ENCODE results near the gene DTX4. TPM values are rescaled to one million over a fixed set of nuclear protein-coding genes. Genes with fewer than 3 reads are reported as not detected.

Gene DTX4
- total RNA-seq, 2 experiments from 2014 or later: 0.93 to 1.0 TPM

GRCh38 chr11:59214141-59214893 lies 42.4 kb downstream of the DTX4 start:
- TF ChIP-seq CTCF (IDR thresholded peaks at IDR 0.05): no peak
- Mint-ChIP-seq H3K9me3 (no peaks in the 10 kb centered on the region), H3K4me1 (ENCODE audit: low read depth) (peaks cover 13% of the 10 kb centered on the region), H3K36me3 (ENCODE audit: low read depth) (no peaks in the 10 kb centered on the region), H3K27ac (no peak overlapping the region), H3K27me3 (no peaks in the 10 kb centered on the region), H3K4me3 (no peak overlapping the region)
- CTCF ChIA-PET: no interaction called here
- intact Hi-C loops (cut with DNase I, micrococcal nuclease): no loop called here
- Histone ChIP-seq H3K4me1 (ENCODE audit: insufficient read depth, low read length) (peaks cover 9% of the 10 kb centered on the region), H3K27me3 (ENCODE audit: control insufficient read depth in 1 of 2, insufficient read depth in 2 of 2, low read length in 2 of 2) (no peaks in the 10 kb centered on the region), H3K4me3 (ENCODE audit: low read length) (no peak overlapping the region), H3K27ac (ENCODE audit: low read depth in 1 of 2, low read length in 2 of 2) (no peak overlapping the region), H3K9me3 (ENCODE audit: control insufficient read depth in 1 of 2, insufficient read depth in 1 of 2, low read length in 2 of 2) (no peaks in the 10 kb centered on the region), H3K36me3 (ENCODE audit: insufficient read depth, low read length) (no peaks in the 10 kb centered on the region)
- POLR2A ChIA-PET: no interaction called here
- DNase-seq: no peak
- no peak for ATAC-seq (ENCODE audit: poor library complexity)

- Mint-ChIP-seq H3K27ac (no peak overlapping the region), H3K36me3 (ENCODE audit: low read depth) (no peaks in the 10 kb centered on the region), H3K4me1 (ENCODE audit: low read depth) (peaks cover 13% of the 10 kb centered on the region), H3K27me3 (no peaks in the 10 kb centered on the region), H3K4me3 (peak overlapping the region; percentile 42), H3K9me3 (no peaks in the 10 kb centered on the region)
- Histone ChIP-seq H3K27me3 (ENCODE audit: control insufficient read depth in 1 of 2, insufficient read depth in 2 of 2, low read length in 2 of 2) (no peaks in the 10 kb centered on the region), H3K27ac (ENCODE audit: low read depth in 1 of 2, low read length in 2 of 2) (no peak overlapping the region), H3K4me3 (ENCODE audit: low read length) (no peak overlapping the region), H3K9me3 (ENCODE audit: control insufficient read depth in 1 of 2, insufficient read depth in 1 of 2, low read length in 2 of 2) (no peaks in the 10 kb centered on the region), H3K4me1 (ENCODE audit: insufficient read depth, low read length) (peaks cover 9% of the 10 kb centered on the region), H3K36me3 (ENCODE audit: insufficient read depth, low read length) (no peaks in the 10 kb centered on the region)
- ATAC-seq (ENCODE audit: poor library complexity): no peak
- DNase-seq: peak in 4 of 14 experiments; percentile 6 to 69 (median 52)
- TF ChIP-seq CTCF (IDR thresholded peaks at IDR 0.05): no peak
- CTCF ChIA-PET: no interaction called here
- POLR2A ChIA-PET: no interaction called here
- intact Hi-C loops (cut with DNase I, micrococcal nuclease): no loop called here
Measured at GRCh38 chr11:59216641-59217564, 45.0 kb downstream of the DTX4 start.

- H3K9me3 ChIP-seq (ENCODE audit: control insufficient read depth in 1 of 2, insufficient read depth in 1 of 2, low read length in 2 of 2): no peaks in the 10 kb centered on the region
- no peak for TF ChIP-seq CTCF (IDR thresholded peaks at IDR 0.05)
- ChIA-PET POLR2A (no interaction called here), CTCF (no interaction called here)
- Mint-ChIP-seq H3K4me1 (ENCODE audit: low read depth) (peaks cover 13% of the 10 kb centered on the region), H3K36me3 (ENCODE audit: low read depth) (no peaks in the 10 kb centered on the region), H3K27me3 (no peaks in the 10 kb centered on the region), H3K27ac (no peak overlapping the region), H3K9me3 (no peaks in the 10 kb centered on the region), H3K4me3 (no peak overlapping the region)
- H3K4me3 ChIP-seq (ENCODE audit: low read length): no peak overlapping the region
- no peaks in the 10 kb centered on the region for H3K27me3 ChIP-seq (ENCODE audit: control insufficient read depth in 1 of 2, insufficient read depth in 2 of 2, low read length in 2 of 2)
- no peak overlapping the region for H3K27ac ChIP-seq (ENCODE audit: low read depth in 1 of 2, low read length in 2 of 2)
- ATAC-seq (ENCODE audit: poor library complexity): no peak
- DNase-seq: no peak
- intact Hi-C loops (cut with DNase I, micrococcal nuclease): no loop called here
- peaks cover 9% of the 10 kb centered on the region for H3K4me1 ChIP-seq (ENCODE audit: insufficient read depth, low read length)
- no peaks in the 10 kb centered on the region for H3K36me3 ChIP-seq (ENCODE audit: insufficient read depth, low read length)
Measured at GRCh38 chr11:59218319-59218718, 46.4 kb downstream of the DTX4 start.
